Measurements from ENCODE around the gene CCL11. TPM values are rescaled to one million over a fixed set of nuclear protein-coding genes. Genes with fewer than 3 reads are reported as not detected.

The CCL11 gene
- total RNA-seq: 1.8 and 2.2 TPM in 2 replicates

GRCh38 chr17:34285286-34285792 lies at the start of gene CCL11:
CCL11 (plus strand) TSS chr17:34285742; CDS start chr17:34285809, 67 bp downstream.

GRCh38 chr17:34254651-34255380 lies 30.7 kb upstream of the CCL11 start, which contains the start of gene CCL2:
CCL2 (plus strand) TSS chr17:34255285; CDS start chr17:34255350, 65 bp downstream.

DNA sequence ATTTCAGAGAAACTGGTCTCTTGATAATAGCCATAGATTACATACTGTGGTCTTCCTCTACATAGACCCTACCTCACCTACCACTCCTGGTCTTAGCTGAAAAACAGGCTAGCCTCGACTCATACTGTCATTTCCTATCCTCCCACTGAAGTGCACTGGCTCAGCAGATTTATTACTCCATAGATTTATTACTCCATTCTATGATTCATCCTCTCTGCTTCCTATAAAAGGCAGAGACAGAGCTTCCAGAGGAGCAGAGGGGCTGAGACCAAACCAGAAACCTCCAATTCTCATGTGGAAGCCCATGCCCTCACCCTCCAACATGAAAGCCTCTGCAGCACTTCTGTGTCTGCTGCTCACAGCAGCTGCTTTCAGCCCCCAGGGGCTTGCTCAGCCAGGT lies 15.6 kb upstream of the CCL11 start, which contains the start of gene CCL7:
Gene CCL7, plus strand, starts transcription at position 253 of the 400 bp plus-strand sequence. Its CDS starts 70 bp downstream, at position 323.

DNA sequence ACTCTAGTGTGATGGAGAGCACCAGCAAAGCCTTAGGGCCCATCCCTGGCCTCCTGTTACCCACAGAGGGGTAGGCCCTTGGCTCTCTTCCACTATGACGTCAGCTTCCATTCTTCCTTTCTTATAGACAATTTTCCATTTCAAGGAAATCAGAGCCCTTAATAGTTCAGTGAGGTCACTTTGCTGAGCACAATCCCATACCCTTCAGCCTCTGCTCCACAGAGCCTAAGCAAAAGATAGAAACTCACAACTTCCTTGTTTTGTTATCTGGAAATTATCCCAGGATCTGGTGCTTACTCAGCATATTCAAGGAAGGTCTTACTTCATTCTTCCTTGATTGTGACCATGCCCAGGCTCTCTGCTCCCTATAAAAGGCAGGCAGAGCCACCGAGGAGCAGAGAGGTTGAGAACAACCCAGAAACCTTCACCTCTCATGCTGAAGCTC lies 33.5 kb downstream of the CCL11 start, which contains the start of gene CCL8:
Gene CCL8, plus strand, starts transcription at position 397 of the 445 bp plus-strand sequence. CDS start 67 bp downstream, outside the sequence.

Other genes starting within 250 kb of the CCL11 start
- gene CCL2, start 30.5 kb upstream of the CCL11 start, total RNA-seq: 161 and 167 TPM in 2 replicates
- gene CCL7, start 15.5 kb upstream of the CCL11 start, total RNA-seq: 1.5 and 1.6 TPM in 2 replicates
- gene CCL8, start 33.7 kb downstream of the CCL11 start, total RNA-seq: 0.19 and 1.2 TPM in 2 replicates
- gene CCL13, start 70.7 kb downstream of the CCL11 start, total RNA-seq: 4.1 TPM in 2 replicates
- not detected in 2 replicates for gene CCL1, start 77.5 kb downstream of the CCL11 start, total RNA-seq

Measured in cardiac ventricle fibroblast (primary cell).